Common myeloid progenitor, CD34-positive (primary cell): ENCODE data around the gene BCL7A.

ENCODE experiments used
- CTCF ChIA-PET: fragments of 350-600 bp; sonication (Branson Sonifier 250); formaldehyde crosslinking; loops from one replicate; lab custom pipeline; 2021; ENCODE audit warnings: antibody characterized with exemption; lab: Charles Lee
- POLR2A ChIA-PET: fragments of 350-600 bp; sonication (Branson Sonifier 250); formaldehyde crosslinking; loops from one replicate; lab custom pipeline; 2021; ENCODE audit warnings: antibody characterized with exemption; lab: Charles Lee
- DNase-seq, 3 donors: peaks; one replicate each; pipeline versions ENCODE4 v3.0.0 to v3.0.0-alpha.2; 2013
- H3K27ac ChIP-seq, 2 experiments: 1 replicate in 1 of 2; 2 replicates in 1 of 2; pipeline ENCODE4 v1.7.0; 2013; ENCODE audit warnings: inconsistent platforms in 2 of 2, low read length in 2 of 2, mild to moderate bottlenecking in 2 of 2, low read depth in 1 of 2, moderate library complexity in 1 of 2; ENCODE audit not compliant: severe bottlenecking in 2 of 2, insufficient read depth in 1 of 2, poor library complexity in 1 of 2
- H3K27me3 ChIP-seq, 5 experiments: replicated peaks in 2 of 5; 1 replicate in 3 of 5; 2 replicates in 2 of 5; pipeline versions ENCODE4 v1.6.1 to v1.7.0; 2013; ENCODE audit warnings: low read length in 4 of 5, mild to moderate bottlenecking in 2 of 5, moderate library complexity in 2 of 5, inconsistent platforms in 1 of 5; ENCODE audit not compliant: insufficient read depth in 5 of 5, control insufficient read depth in 4 of 5
- H3K36me3 ChIP-seq, 4 experiments: 1 replicate in 2 of 4; 2 replicates in 2 of 4; pipeline versions ENCODE4 v1.6.1 to v1.7.0; 2013; ENCODE audit warnings: low read length in 3 of 4, control low read depth in 1 of 4, mild to moderate bottlenecking in 1 of 4; ENCODE audit not compliant: control insufficient read depth in 4 of 4, insufficient read depth in 4 of 4
- H3K4me1 ChIP-seq, 4 experiments: 1 replicate in 3 of 4; 2 replicates in 1 of 4; pipeline versions ENCODE4 v1.6.1 to v1.7.1; 2013; ENCODE audit warnings: low read length in 3 of 4, mild to moderate bottlenecking in 3 of 4, control low read depth in 1 of 4, inconsistent platforms in 1 of 4, moderate library complexity in 1 of 4; ENCODE audit not compliant: control insufficient read depth in 4 of 4, insufficient read depth in 4 of 4; ENCODE audit errors: control extremely low read depth in 1 of 4
- H3K4me3 ChIP-seq, 7 experiments: 1 replicate in 4 of 7; 2 replicates in 3 of 7; pipeline versions ENCODE4 v1.5.1 to v1.7.0; 2013; ENCODE audit warnings: mild to moderate bottlenecking in 7 of 7, low read length in 6 of 7, moderate library complexity in 6 of 7, inconsistent platforms in 2 of 7, low read depth in 2 of 7, control low read depth in 1 of 7; ENCODE audit not compliant: insufficient read depth in 4 of 7, control insufficient read depth in 1 of 7; ENCODE audit errors: extremely low read depth in 1 of 7
- H3K9me3 ChIP-seq, 5 experiments: 1 replicate in 4 of 5; 2 replicates in 1 of 5; pipeline versions ENCODE4 v1.6.1 to v1.7.1; 2013; ENCODE audit warnings: low read length in 4 of 5, mild to moderate bottlenecking in 2 of 5, inconsistent platforms in 1 of 5, low read depth in 1 of 5, moderate library complexity in 1 of 5; ENCODE audit not compliant: control insufficient read depth in 4 of 5, insufficient read depth in 2 of 5; ENCODE audit errors: control extremely low read depth in 1 of 5
- WGBS: methylation state at CpG from one replicate; pipeline ENCODE4 v1.1.5; 2013; ENCODE audit not compliant: insufficient coverage; 5-methylcytosine and 5-hydroxymethylcytosine counted together

Gene BCL7A

GRCh38 chr12:122043476-122043875 lies 21.8 kb downstream of the BCL7A start:
- POLR2A ChIA-PET = interaction anchor here (0.7 kb wide), 1 partner anchor 173 kb away, joined by 3 read pairs; no protein-coding TSS in a partner anchor

GRCh38 chr12:122045262-122045661 lies 23.6 kb downstream of the BCL7A start:
- H3K36me3 ChIP-seq = peaks cover 7 to 69% (median 47%) of the 10 kb centered on the region in 4 experiments
- WGBS = 100% methylated on average over 7 of the region's 7 CpGs
- peaks cover 0 to 11% (median 0%) of the 10 kb centered on the region in 5 experiments for H3K9me3 ChIP-seq
- ChIA-PET CTCF (interaction anchor here (3.7 kb wide), 1 partner anchor 78 kb away, joined by 21 read pairs; no protein-coding TSS in a partner anchor), POLR2A (no interaction called here)
- no peak overlapping the region for H3K27ac ChIP-seq
- peak in 1 of 3 donors; percentile 39 for DNase-seq
- no peak overlapping the region for H3K4me3 ChIP-seq
- H3K27me3 ChIP-seq = no peaks in the 10 kb centered on the region
- no peaks in the 10 kb centered on the region for H3K4me1 ChIP-seq

More at GRCh38 chr12:122043476-122043875, 21.8 kb downstream of the BCL7A start:
- Histone ChIP-seq H3K27ac (no peak overlapping the region), H3K36me3 (peaks cover 13 to 66% (median 45%) of the 10 kb centered on the region in 4 experiments), H3K27me3 (no peaks in the 10 kb centered on the region), H3K4me1 (no peaks in the 10 kb centered on the region), H3K4me3 (no peak overlapping the region), H3K9me3 (peaks cover 0 to 11% (median 0%) of the 10 kb centered on the region in 5 experiments)
- WGBS = 96% methylated on average over 13 of the region's 15 CpGs
- no peak for DNase-seq
- CTCF ChIA-PET = interaction anchor here (0.8 to 3.7 kb wide), 4 partner anchors 14 to 147 kb away, joined by 3 to 21 read pairs (median 4); no protein-coding TSS in a partner anchor

GRCh38 chr12:122046145-122046544 lies 24.5 kb downstream of the BCL7A start:
- CTCF ChIA-PET = interaction anchor here (0.6 to 3.7 kb wide), 6 partner anchors 8 to 128 kb away, joined by 3 to 21 read pairs (median 3); partner anchors contain the start of gene CFAP251

GRCh38 chr12:122048151-122048550 lies 26.5 kb downstream of the BCL7A start:
- H3K4me1 ChIP-seq = no peaks in the 10 kb centered on the region
- no peak overlapping the region for H3K27ac ChIP-seq
- DNase-seq = no peak
- WGBS = 97% methylated on average over 5 of the region's 8 CpGs
- H3K4me3 ChIP-seq = no peak overlapping the region
- H3K9me3 ChIP-seq = peaks cover 0 to 11% (median 0%) of the 10 kb centered on the region in 5 experiments
- ChIA-PET CTCF (interaction anchor here (0.6 to 1.3 kb wide), 5 partner anchors 10 to 144 kb away, joined by 3 to 7 read pairs (median 4); partner anchors contain the start of gene CFAP251), POLR2A (interaction anchor here (0.6 kb wide), 1 partner anchor 93 kb away, joined by 5 read pairs; no protein-coding TSS in a partner anchor)
- peaks cover 3 to 66% (median 48%) of the 10 kb centered on the region in 4 experiments for H3K36me3 ChIP-seq
- no peaks in the 10 kb centered on the region for H3K27me3 ChIP-seq

More at GRCh38 chr12:122046145-122046544, 24.5 kb downstream of the BCL7A start:
- H3K4me1 ChIP-seq = no peaks in the 10 kb centered on the region
- peaks cover 7 to 69% (median 52%) of the 10 kb centered on the region in 4 experiments for H3K36me3 ChIP-seq
- H3K4me3 ChIP-seq = no peak overlapping the region
- WGBS = 98% methylated on average over 7 of the region's 7 CpGs
- H3K9me3 ChIP-seq = peaks cover 0 to 11% (median 0%) of the 10 kb centered on the region in 5 experiments
- DNase-seq = no peak
- POLR2A ChIA-PET = no interaction called here
- H3K27ac ChIP-seq = no peak overlapping the region
- H3K27me3 ChIP-seq = no peaks in the 10 kb centered on the region

GRCh38 chr12:122049827-122050226 lies 28.1 kb downstream of the BCL7A start:
- H3K4me1 ChIP-seq = no peaks in the 10 kb centered on the region
- DNase-seq = no peak
- no peak overlapping the region for H3K27ac ChIP-seq
- no peaks in the 10 kb centered on the region for H3K27me3 ChIP-seq
- H3K36me3 ChIP-seq = peaks cover 3 to 56% (median 39%) of the 10 kb centered on the region in 4 experiments
- H3K4me3 ChIP-seq = no peak overlapping the region
- H3K9me3 ChIP-seq = peaks cover 0 to under 1% (median 0%) of the 10 kb centered on the region in 5 experiments
- CTCF ChIA-PET = interaction anchor here (1.5 to 2.2 kb wide), 2 partner anchors 70 to 88 kb away, joined by 4 to 9 read pairs; no protein-coding TSS in a partner anchor
- POLR2A ChIA-PET = no interaction called here
- 97% methylated on average over 9 of the region's 9 CpGs for WGBS

- ChIA-PET CTCF (interaction anchor here (0.6 to 2.2 kb wide), 11 partner anchors 12 to 141 kb away, joined by 3 to 18 read pairs (median 4); no protein-coding TSS in a partner anchor), POLR2A (no interaction called here)
- Histone ChIP-seq H3K4me1 (no peaks in the 10 kb centered on the region), H3K36me3 (peaks cover 0 to 55% (median 38%) of the 10 kb centered on the region in 4 experiments), H3K9me3 (no peaks in the 10 kb centered on the region), H3K27ac (no peak overlapping the region), H3K4me3 (no peak overlapping the region), H3K27me3 (no peaks in the 10 kb centered on the region)
- no peak for DNase-seq
- 96% methylated on average over 17 of the region's 20 CpGs for WGBS
Observed at GRCh38 chr12:122050706-122051105, 29.0 kb downstream of the BCL7A start.
